NCI-H187 treated with DMSO at 0.1 percent for 48 hours (cell line): ENCODE data around the gene RAB8B.
"Not testable (repeated sequence)": the region's sequence is repeated elsewhere in the genome, so short reads cannot be mapped to it uniquely, and the experiment has no call there.

Source experiments
- DNase-seq: peaks from one replicate; lab custom pipeline; 2025; lab: John Stamatoyannopoulos, UW

Gene RAB8B

GRCh38 chr15:63186065-63186464 lies 3.3 kb upstream of the RAB8B start:
- no peak for DNase-seq

- no peak for DNase-seq
Measured at GRCh38 chr15:63187589-63188226, 1.7 kb upstream of the RAB8B start.

- no peak for DNase-seq
Measured at GRCh38 chr15:63188247-63188925, 1.0 kb upstream of the RAB8B start.

GRCh38 chr15:63189941-63190768 lies 749 bp downstream of the RAB8B start:
- DNase-seq: no peak

- no peak for DNase-seq
Measured at GRCh38 chr15:63190769-63191649, 1.6 kb downstream of the RAB8B start.

- DNase-seq: no peak
Measured at GRCh38 chr15:63191895-63192618, 2.7 kb downstream of the RAB8B start.

- DNase-seq: no peak
Measured at GRCh38 chr15:63192619-63193206, 3.3 kb downstream of the RAB8B start.

- no peak for DNase-seq
Measured at GRCh38 chr15:63194302-63194701, 4.9 kb downstream of the RAB8B start.

GRCh38 chr15:63194880-63195568 lies 5.6 kb downstream of the RAB8B start:
- DNase-seq: no peak

GRCh38 chr15:63195569-63196015 lies 6.2 kb downstream of the RAB8B start:
- no peak for DNase-seq

GRCh38 chr15:63196842-63197241 lies 7.4 kb downstream of the RAB8B start:
- no peak for DNase-seq

GRCh38 chr15:63197626-63198025 lies 8.2 kb downstream of the RAB8B start:
- no peak for DNase-seq

- no peak for DNase-seq
Measured at GRCh38 chr15:63198371-63199250, 9.2 kb downstream of the RAB8B start.

GRCh38 chr15:63200464-63201249 lies 11.3 kb downstream of the RAB8B start:
- DNase-seq: no peak

GRCh38 chr15:63202861-63203260 lies 13.5 kb downstream of the RAB8B start:
- DNase-seq: no peak

- no peak for DNase-seq
Measured at GRCh38 chr15:63203451-63204090, 14.2 kb downstream of the RAB8B start.

GRCh38 chr15:63206079-63206478 lies 16.7 kb downstream of the RAB8B start:
- DNase-seq: no peak

GRCh38 chr15:63208824-63209223 lies 19.4 kb downstream of the RAB8B start:
- not testable (repeated sequence) for DNase-seq
